Measurements from ENCODE around the gene ABTB2. TPM values are rescaled to one million over a fixed set of nuclear protein-coding genes. Genes with fewer than 3 reads are reported as not detected.
A peak's percentile ranks its signal among the peaks of the same experiment; 100 is the strongest.

Gene ABTB2
- total and polyA plus RNA-seq, 9 of the 15 experiments (the other 6 are each of a cell fraction or from before 2014, with no cell fraction given), result 0.03 to 0.18 (median 0.12) TPM; not detected in 2

DNA sequence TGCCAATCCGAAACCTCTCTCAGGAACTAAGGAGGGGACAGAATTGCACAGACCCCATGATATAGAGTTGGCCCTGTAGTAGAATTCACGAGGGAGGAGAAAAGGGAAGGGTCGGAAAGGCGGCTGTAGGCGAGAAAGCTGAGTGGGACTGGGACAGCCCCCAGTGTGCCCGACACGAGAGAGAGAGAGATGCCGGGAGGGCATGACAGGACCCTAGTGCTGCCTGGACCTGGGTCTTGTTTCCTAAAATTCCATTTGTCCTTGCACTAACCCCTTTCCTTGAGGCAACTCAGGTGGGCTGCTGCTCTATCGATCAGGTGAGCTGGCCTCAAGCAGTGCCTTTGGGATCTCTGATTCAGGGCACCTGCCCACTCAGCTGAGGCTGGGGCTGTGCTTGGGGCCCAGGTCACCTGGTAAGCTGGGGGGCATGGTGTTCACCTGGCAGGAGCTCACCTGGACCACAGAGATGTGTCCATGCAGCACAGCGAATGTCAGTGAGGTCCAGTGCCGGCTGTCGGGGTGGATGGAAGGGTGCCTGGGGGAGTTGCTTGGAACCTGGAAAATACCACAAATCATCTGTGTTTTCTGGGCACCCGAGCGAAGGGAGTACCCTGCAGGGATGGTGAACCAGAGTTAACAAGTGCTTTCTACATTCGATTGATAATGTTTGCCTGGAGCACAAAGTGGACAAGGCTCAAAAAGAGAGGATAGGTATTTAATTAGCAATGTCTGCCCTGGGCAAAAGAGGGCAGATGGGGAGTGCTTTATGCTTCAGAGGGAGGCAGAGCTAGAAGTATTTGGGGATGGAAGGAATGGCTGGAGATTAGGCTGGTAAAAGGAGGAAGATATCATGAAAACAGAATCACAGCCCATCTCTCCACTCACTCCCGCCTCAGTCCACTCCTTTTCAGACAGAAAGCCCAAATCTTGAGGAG, 190.7 kb downstream of the ABTB2 start:
- no peaks in the 10 kb centered on the region for H3K9me1 ChIP-seq (ENCODE audit: control insufficient read depth, insufficient read depth, low read length)
- no TSS peak for BruUV-seq (replicated peaks)
- H3K4me1 ChIP-seq (replicated peaks in 1 of 2; ENCODE audit: control insufficient read depth in 2 of 2, insufficient read depth in 2 of 2, low read length in 2 of 2), result peaks cover 2 to 7% of the 10 kb centered on the region in 2 experiments; a peak in 3 of 5 replicates
- ATAC-seq (no peak), FAIRE-seq (no peak), DNase-seq (ENCODE audit: extremely low read depth in 1 of 4, low spot score in 3 of 4) (no peak)
- H3K79me2 ChIP-seq (ENCODE audit: control insufficient read depth, insufficient read depth, low read length), result no peaks in the 10 kb centered on the region
- no peak overlapping the region for H2AFZ ChIP-seq (ENCODE audit: low read depth, low read length)
- peaks cover 41 to 82% of the 10 kb centered on the region in 2 experiments for H3K27me3 ChIP-seq (ENCODE audit: control insufficient read depth in 2 of 2, insufficient read depth in 2 of 2, low read length in 2 of 2)
- H3K4me3 ChIP-seq, result no peak overlapping the region
- 4% methylated on average over 10 of the region's 16 CpGs for WGBS (ENCODE audit: insufficient coverage, low coverage, missing lambda C conversion rate)
- no peak overlapping the region for H3K4me2 ChIP-seq (ENCODE audit: insufficient read depth, low read length)
- no peaks in the 10 kb centered on the region for H3K9me3 ChIP-seq (replicated peaks; ENCODE audit: control insufficient read depth, insufficient read depth, low read depth, low read length)
- peaks cover 6% of the 10 kb centered on the region for H4K20me1 ChIP-seq (replicated peaks; ENCODE audit: control insufficient read depth, insufficient read depth, low read length)
- no peaks in the 10 kb centered on the region for H3K36me3 ChIP-seq (ENCODE audit: control insufficient read depth, insufficient read depth, low read length)
- in situ Hi-C loops (cut with MboI) (loop anchor here (25.0 kb wide), 1 partner anchor 330 kb away; no protein-coding TSS in a partner anchor), intact Hi-C loops (cut with micrococcal nuclease) (no loop called here)
- no peak overlapping the region for H3K27ac ChIP-seq (ENCODE audit: extremely low read depth, low read depth, low read length)
- ChIA-PET CTCF (ENCODE audit: low intra/inter-chr PET ratio) (interaction anchor here (1.2 kb wide), 1 partner anchor 192 kb away, joined by 3 read pairs; no protein-coding TSS in a partner anchor), POLR2A (interaction anchor here (0.6 to 1.1 kb wide), 3 partner anchors 8 to 284 kb away, joined by 3 read pairs; no protein-coding TSS in a partner anchor)
- 0 out of 4 replicates have a peak overlapping the region, but pooled peaks of 1 of the 2 experiments have one; percentile 27 for H3K9ac ChIP-seq (ENCODE audit: insufficient read depth in 1 of 2, low read depth in 2 of 2, low read length in 2 of 2)
- no peak for TF ChIP-seq HIVEP1 (CRISPR knock-in tag; IDR thresholded peaks at IDR 0.05)
- TF ChIP-seq, protein P1, sequence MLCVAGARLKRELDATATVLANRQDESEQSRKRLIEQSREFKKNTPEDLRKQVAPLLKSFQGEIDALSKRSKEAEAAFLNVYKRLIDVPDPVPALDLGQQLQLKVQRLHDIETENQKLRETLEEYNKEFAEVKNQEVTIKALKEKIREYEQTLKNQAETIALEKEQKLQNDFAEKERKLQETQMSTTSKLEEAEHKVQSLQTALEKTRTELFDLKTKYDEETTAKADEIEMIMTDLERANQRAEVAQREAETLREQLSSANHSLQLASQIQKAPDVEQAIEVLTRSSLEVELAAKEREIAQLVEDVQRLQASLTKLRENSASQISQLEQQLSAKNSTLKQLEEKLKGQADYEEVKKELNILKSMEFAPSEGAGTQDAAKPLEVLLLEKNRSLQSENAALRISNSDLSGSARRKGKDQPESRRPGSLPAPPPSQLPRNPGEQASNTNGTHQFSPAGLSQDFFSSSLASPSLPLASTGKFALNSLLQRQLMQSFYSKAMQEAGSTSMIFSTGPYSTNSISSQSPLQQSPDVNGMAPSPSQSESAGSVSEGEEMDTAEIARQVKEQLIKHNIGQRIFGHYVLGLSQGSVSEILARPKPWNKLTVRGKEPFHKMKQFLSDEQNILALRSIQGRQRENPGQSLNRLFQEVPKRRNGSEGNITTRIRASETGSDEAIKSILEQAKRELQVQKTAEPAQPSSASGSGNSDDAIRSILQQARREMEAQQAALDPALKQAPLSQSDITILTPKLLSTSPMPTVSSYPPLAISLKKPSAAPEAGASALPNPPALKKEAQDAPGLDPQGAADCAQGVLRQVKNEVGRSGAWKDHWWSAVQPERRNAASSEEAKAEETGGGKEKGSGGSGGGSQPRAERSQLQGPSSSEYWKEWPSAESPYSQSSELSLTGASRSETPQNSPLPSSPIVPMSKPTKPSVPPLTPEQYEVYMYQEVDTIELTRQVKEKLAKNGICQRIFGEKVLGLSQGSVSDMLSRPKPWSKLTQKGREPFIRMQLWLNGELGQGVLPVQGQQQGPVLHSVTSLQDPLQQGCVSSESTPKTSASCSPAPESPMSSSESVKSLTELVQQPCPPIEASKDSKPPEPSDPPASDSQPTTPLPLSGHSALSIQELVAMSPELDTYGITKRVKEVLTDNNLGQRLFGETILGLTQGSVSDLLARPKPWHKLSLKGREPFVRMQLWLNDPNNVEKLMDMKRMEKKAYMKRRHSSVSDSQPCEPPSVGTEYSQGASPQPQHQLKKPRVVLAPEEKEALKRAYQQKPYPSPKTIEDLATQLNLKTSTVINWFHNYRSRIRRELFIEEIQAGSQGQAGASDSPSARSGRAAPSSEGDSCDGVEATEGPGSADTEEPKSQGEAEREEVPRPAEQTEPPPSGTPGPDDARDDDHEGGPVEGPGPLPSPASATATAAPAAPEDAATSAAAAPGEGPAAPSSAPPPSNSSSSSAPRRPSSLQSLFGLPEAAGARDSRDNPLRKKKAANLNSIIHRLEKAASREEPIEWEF (CRISPR knock-in tag; IDR thresholded peaks at IDR 0.05), result no peak
- no peak for TF ChIP-seq ZFX (CRISPR knock-in tag; IDR thresholded peaks at IDR 0.05)
- no peak for TF ChIP-seq HMG20B (CRISPR knock-in tag; IDR thresholded peaks at IDR 0.05)
- TF ChIP-seq, protein P2, sequence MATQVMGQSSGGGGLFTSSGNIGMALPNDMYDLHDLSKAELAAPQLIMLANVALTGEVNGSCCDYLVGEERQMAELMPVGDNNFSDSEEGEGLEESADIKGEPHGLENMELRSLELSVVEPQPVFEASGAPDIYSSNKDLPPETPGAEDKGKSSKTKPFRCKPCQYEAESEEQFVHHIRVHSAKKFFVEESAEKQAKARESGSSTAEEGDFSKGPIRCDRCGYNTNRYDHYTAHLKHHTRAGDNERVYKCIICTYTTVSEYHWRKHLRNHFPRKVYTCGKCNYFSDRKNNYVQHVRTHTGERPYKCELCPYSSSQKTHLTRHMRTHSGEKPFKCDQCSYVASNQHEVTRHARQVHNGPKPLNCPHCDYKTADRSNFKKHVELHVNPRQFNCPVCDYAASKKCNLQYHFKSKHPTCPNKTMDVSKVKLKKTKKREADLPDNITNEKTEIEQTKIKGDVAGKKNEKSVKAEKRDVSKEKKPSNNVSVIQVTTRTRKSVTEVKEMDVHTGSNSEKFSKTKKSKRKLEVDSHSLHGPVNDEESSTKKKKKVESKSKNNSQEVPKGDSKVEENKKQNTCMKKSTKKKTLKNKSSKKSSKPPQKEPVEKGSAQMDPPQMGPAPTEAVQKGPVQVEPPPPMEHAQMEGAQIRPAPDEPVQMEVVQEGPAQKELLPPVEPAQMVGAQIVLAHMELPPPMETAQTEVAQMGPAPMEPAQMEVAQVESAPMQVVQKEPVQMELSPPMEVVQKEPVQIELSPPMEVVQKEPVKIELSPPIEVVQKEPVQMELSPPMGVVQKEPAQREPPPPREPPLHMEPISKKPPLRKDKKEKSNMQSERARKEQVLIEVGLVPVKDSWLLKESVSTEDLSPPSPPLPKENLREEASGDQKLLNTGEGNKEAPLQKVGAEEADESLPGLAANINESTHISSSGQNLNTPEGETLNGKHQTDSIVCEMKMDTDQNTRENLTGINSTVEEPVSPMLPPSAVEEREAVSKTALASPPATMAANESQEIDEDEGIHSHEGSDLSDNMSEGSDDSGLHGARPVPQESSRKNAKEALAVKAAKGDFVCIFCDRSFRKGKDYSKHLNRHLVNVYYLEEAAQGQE (IDR thresholded peaks at IDR 0.05; ENCODE audit: borderline replicate concordance), result 0 out of 2 replicates have a peak, but pooled peaks have one; percentile 11
- TF ChIP-seq, protein P2 (CRISPR knock-in tag; IDR thresholded peaks at IDR 0.05; ENCODE audit: low read depth), result no peak

Measured in K562 (cell line).